GM21381 (cell line): ENCODE data around the gene SLC22A5.

ENCODE experiments used
- ATAC-seq: cut with Tn5 transposase; IDR thresholded peaks from one replicate; pipeline ENCODE4 v1.9.1; 2021; ENCODE audit warnings: mild to moderate bottlenecking, moderate library complexity; ENCODE audit not compliant: unreplicated experiment

SLC22A5 gene

GRCh38 chr5:132369474-132370180 is at the start of gene SLC22A5:
TSS of gene SLC22A5 (plus strand) at chr5:132369710. CDS start at chr5:132369973, 263 bp downstream.
- peak; percentile 85 for ATAC-seq

DNA sequence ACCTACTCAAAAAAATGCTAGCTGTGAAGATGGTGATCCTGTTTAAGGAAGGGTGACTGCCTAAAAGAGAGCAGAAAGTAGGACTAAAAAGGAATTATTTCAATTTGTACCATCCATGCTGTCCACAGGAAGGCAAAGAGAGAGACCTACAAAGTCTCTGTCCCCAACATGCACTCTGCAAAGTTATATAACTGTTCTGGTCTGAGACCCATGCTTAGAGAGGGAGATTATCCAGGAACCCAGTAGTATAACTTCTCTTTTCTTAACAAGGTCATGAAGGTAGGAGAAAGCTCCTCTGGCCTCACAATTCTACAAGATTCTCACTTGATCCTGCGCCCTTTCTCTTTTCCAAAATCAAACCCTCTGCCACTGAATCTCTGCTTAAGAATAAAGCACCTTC is 49.5 kb upstream of the SLC22A5 start:
- ATAC-seq, result no peak

DNA sequence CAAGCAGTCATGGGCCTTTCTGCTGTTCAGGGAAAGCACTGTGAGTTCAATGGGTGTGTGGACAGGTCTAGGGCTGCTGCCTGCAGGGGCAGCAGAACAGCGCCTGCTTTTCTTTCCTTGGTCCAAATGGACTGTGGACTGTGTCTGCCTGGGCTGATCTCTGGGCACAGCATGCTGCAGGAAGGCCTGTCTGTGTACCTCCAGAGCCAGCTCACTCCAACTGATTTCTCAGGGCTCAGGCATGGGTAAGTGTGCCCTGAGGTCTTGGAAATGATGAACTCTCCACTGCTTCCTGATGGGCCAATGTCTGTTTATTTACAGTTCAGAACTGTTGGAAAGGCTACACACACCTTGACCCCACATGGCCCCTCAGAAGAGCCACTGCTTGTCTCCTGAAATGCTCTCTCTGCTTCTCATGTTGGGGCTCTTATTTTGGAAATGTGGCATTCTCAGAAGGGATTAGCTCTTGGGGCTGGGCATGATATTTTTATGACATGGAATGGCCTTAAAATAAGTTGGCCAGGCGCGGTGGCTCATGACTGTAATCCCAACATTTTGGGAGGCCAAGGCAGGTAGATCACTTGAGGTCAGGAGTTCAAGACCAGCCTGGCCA is 48.3 kb upstream of the SLC22A5 start:
- ATAC-seq, result no peak

- no peak for ATAC-seq
Measured at GRCh38 chr5:132322266-132322665, 47.2 kb upstream of the SLC22A5 start.

GRCh38 chr5:132323202-132323601 is 46.3 kb upstream of the SLC22A5 start:
- no peak for ATAC-seq

DNA sequence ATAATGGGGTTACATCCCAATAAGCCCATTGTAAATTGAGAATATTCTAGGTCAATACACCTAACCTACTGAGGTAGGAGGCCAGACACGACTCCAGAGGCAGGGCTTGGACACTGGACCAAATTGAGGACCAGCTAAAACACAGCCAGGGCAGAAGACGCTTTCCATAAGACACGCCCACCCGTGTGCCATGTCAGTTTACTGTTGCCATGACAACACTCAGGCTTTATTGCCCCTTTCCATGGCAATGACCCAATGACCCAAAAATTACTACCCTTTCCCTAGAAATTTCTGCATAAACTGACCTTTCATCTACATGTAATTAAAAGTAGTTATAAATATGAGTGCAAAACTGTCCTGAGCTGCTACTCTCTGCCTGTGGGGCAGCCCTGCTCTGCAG is 43.8 kb upstream of the SLC22A5 start:
- no peak for ATAC-seq

DNA sequence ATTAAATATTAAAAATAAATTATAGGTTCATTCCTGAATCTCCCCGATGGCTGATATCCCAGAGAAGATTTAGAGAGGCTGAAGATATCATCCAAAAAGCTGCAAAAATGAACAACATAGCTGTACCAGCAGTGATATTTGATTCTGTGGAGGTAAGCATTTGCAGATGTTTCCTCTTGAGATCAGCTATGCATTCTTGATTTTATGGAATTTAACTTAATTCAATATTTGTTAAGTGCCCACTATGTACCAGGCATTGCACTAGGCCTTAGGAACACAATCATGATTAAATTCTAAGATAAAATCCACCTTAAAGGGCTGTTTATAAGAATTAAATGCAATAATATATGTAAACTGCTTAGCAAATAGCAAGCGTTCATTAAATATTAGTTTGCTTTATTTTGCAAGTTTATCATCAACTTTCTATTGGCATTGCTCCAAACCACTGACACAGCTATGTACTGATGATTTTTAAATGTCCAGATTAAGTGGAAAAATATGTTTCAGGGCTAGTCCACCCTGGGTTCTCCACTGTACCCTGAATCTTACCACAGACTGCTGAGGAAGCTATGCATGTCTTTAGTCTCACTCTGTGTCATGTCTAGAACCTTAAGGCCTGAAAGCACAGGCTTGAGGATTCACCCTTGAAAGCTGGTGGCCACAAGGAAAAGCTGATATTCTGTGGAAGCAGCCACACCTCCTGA is 42.1 kb upstream of the SLC22A5 start:
- no peak for ATAC-seq

- ATAC-seq, result no peak
Measured at GRCh38 chr5:132334812-132335211, 34.7 kb upstream of the SLC22A5 start.

DNA sequence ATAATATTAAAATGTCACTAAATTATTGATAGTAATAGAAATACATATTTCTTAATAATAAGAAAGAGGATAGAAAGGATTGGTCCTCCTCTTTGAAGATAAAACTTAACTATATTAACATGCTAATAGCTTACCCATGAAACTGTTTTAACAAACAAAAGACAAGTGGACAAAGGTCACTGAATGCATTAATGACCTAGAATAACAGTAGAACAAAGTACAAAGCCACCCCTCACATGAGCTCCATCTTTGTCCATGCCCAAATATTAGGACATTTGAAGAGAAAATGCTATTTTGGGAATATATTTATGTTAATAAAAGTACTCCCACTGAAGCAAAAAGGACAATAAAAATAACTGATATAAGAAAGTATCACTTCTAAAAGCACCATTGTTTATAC is 34.1 kb upstream of the SLC22A5 start:
- no peak for ATAC-seq

DNA sequence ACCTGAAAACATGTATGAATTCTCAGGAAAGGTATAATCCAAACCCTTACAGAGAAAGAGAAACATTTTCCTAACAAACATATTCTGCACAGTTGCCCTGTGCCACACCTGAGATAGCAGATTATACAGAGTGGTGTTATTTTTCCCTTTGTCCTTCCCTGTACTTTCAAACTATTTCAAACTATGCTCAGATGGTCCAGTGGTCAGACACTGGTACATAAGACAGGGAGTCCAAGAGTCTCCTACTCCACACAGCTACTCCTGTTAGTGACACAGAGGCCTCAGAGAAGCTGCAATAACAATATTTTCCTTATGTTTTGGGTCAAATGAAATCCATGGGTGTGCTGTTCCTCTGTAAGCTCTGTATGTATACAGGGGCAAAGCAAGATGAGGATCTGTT is 30.0 kb upstream of the SLC22A5 start:
- no peak for ATAC-seq

- ATAC-seq, result no peak
Measured at GRCh38 chr5:132342291-132343180, 27.0 kb upstream of the SLC22A5 start.

- ATAC-seq, result no peak
Measured at GRCh38 chr5:132344775-132345514, 24.6 kb upstream of the SLC22A5 start.

GRCh38 chr5:132353486-132353995 is 16.0 kb upstream of the SLC22A5 start:
- no peak for ATAC-seq

DNA sequence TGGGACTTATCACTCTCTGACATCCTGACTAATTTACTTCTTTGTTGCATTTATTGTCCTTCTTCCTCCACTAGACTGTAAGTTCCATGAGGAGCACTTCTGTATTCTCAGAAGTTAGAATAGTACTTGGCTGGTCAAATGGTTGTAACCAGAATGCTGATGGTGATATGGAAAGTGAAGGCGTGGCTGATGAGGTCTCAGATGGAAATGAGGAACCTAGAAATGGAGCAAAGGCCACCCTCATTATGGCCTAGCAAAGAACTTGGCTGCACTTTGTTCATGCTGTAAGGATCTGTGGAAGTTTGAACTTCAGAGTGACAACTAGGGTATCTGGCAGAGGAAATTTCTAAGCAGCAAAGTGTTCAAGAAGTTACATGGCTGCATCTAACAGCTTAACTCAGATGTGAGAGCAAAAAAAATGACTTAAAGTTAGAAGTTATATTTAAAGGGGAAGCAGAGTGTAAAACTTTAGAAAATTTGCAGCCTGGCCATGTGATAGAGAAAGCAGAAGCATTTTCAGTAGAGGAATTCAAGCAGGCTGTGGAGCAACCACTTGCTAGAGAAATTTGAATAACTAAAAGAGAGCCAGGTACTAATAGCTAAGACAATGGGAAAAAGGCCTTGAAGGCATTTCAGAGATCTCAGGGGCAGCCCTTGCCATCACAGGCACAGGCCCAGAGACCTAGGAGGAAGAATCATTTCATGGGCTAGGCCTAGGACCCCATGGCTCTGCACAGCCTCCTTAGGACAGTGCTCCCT is 14.9 kb upstream of the SLC22A5 start:
- ATAC-seq, result no peak

GRCh38 chr5:132355140-132355765 is 14.3 kb upstream of the SLC22A5 start:
- ATAC-seq, result no peak

- no peak for ATAC-seq
Measured at GRCh38 chr5:132358775-132359174, 10.7 kb upstream of the SLC22A5 start.

DNA sequence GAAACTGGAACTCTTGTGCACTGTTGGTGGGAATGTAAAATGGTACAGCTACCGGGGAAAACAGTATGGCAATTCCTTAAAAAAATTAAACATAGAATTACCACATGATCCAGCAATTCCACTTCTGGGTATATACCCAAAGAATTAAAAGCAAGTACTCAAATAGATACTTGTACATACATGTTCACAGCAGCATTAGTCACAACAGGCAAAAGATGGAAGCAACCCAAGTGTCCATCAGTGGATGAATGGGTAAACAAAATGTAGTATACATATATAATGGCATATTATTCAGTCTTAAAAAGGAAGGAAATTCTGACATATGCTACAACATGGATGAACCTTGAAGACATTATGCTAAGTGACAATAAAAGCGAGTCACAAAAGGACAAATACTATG is 7.4 kb upstream of the SLC22A5 start:
- no peak for ATAC-seq

DNA sequence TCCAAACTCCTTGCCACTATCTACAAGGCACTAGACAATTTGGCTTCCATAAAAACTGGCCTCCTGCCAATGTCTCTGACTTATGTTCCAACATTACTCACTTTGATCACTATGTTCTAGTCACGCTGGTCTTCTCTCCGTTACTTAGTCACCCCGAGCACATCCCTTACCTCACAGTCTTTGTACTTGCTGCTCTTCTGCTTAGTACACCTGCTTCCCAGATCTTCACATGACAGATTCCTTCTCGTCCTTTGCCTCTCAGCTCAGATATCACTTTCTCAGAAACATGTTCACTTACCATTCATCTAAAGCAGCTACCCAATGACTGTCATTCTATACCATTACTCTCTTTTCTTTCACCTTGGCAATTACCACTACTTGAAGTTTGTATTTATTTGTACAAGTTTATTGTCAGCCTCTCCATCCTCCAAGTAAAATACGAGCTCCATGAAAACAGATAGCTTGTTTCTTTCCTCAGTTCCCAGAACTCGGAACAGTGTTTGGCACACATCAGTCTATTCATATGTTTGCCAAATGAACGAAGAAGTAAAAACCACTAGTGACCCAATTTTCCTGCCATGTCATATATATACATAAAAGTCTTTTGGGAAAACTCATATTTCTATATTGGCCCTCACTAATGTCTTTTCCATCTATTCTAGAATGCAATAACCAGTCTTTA is 5.9 kb upstream of the SLC22A5 start:
- ATAC-seq, result no peak
